ENCODE measurements around the gene ZNHIT2. TPM values are rescaled to one million over a fixed set of nuclear protein-coding genes. Genes with fewer than 3 reads are reported as not detected.
A peak's percentile ranks its signal among the peaks of the same experiment; 100 is the strongest.

The ZNHIT2 gene
- total and polyA plus RNA-seq, 11 donors: 5.5 to 15.5 (median 8.0) TPM

DNA sequence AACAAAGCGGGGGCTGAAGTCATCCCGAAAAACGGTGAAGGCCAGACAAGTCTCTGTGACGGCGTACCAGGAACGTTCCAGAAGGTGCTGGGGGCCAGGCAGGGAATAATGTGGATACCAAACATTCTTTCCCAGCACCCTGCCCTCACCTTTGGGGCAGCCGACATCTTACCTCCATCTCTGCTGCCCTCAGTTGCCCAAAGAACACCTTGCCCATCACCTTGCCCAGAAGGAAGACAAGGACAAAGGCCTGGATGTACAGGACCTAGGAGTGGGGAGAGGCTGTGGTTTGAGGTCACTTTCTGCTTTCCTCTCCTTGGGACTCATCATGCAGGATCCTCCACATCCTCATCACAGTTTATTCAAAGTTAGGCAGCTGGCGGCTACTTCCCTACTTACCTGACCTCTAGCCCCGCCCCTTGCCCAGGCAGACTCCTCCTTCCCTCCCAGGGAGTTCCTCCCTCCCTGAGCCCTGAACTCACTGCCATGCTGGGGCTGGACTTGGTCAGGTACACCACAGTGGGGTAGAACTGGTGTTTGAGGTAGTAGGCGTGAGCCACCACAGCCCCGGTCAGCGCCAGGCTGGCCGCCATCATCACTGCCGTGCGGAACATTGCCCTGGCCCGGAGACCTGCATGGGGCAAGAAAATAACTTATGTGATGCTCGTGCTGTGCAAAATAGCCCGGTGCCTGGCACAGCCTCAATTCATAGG lies 15.6 kb upstream of the ZNHIT2 start:
- Histone ChIP-seq H3K4me1 (peaks cover 0 to 34% (median 26%) of the 10 kb centered on the region in 12 donors), H3K4me3 (peak overlapping the region; percentile 63 to 98 (median 89)), H3K36me3 (peaks cover 0 to 50% (median 47%) of the 10 kb centered on the region in 9 donors), H3K9me3 (no peaks in the 10 kb centered on the region), H3K27ac (peak overlapping the region in 10 of 12 donors; percentile 94 to 99 (median 98)), H3K27me3 (no peaks in the 10 kb centered on the region)
- WGBS, 4 donors: 42 to 53% (median 48%) methylated on average over 16 to 18 of the region's 18 CpGs
- intact Hi-C loops (cut with DNase I): no loop called here
- TF ChIP-seq, protein P1, sequence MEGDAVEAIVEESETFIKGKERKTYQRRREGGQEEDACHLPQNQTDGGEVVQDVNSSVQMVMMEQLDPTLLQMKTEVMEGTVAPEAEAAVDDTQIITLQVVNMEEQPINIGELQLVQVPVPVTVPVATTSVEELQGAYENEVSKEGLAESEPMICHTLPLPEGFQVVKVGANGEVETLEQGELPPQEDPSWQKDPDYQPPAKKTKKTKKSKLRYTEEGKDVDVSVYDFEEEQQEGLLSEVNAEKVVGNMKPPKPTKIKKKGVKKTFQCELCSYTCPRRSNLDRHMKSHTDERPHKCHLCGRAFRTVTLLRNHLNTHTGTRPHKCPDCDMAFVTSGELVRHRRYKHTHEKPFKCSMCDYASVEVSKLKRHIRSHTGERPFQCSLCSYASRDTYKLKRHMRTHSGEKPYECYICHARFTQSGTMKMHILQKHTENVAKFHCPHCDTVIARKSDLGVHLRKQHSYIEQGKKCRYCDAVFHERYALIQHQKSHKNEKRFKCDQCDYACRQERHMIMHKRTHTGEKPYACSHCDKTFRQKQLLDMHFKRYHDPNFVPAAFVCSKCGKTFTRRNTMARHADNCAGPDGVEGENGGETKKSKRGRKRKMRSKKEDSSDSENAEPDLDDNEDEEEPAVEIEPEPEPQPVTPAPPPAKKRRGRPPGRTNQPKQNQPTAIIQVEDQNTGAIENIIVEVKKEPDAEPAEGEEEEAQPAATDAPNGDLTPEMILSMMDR (IDR thresholded peaks at IDR 0.05): no peak
- TF ChIP-seq POLR2A (IDR thresholded peaks at IDR 0.05): no peak
- ATAC-seq (no peak), DNase-seq (peak in 2 of 5 donors; percentile 19 to 28)

DNA sequence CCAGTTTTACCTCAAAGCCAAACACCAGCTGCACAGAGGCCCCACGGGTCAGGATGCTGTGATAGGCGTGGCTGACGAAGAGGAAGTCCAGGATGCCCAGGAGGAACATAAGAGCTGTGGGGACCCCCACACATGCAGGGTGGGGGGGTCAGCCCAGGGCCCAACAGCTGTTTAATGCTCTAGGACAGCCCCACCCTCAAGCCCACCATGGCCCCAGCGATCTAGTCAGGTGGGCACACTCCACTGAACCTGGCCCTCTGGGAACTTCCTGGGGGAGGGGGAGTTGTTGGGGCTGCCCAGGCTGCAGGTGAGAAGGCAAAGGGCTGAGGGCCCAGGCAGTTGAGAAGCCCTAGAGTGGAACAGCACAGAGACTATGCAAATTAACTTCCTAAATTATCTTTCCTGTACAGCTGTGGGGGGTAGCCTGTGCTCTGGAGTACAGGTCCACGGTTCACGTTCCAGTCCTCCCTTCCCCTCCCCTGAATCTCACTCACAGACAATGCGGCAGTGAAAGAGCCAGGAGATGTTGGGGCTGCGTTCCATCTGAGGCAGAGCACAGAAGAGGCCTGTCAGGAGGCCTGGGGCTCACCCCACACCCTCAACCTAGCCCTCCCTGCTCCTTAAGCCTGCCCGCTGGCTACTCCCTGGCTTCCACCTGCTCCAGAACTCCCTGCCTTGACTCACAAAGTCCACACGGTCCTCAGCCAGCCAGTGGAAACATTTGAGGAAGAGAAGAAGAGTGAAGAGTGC lies 14.9 kb upstream of the ZNHIT2 start:
- Histone ChIP-seq H3K36me3 (peaks cover 0 to 57% (median 55%) of the 10 kb centered on the region in 9 donors), H3K4me1 (peaks cover 0 to 34% (median 26%) of the 10 kb centered on the region in 12 donors), H3K27ac (no peak overlapping the region), H3K27me3 (no peaks in the 10 kb centered on the region), H3K4me3 (peak overlapping the region in 4 of 12 donors; percentile 89 to 98 (median 94)), H3K9me3 (no peaks in the 10 kb centered on the region)
- no peak for ATAC-seq
- TF ChIP-seq, protein P1 (IDR thresholded peaks at IDR 0.05): no peak
- no peak for TF ChIP-seq POLR2A (IDR thresholded peaks at IDR 0.05)
- peak in 2 of 5 donors; percentile 6 to 18 for DNase-seq
- WGBS, 4 donors: 66 to 80% (median 72%) methylated on average over 6 to 10 of the region's 10 CpGs
- intact Hi-C loops (cut with DNase I): no loop called here

DNA sequence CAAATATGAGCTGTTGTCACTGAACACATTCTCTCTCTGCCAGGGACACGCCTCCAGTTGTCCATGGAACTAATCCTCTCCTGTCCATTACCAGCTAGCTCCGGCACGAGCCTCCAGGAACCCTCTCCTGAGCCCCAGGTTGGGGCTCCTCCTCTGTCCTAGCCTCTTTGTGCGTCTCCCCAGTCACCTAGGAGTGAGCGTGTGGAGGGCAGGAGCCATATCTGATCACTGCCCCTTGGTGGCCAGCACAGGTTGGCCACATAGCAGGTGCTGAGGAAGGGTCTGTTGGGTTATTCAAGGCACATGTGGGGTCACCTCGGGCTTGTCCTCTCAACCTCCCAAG lies 14.4 kb upstream of the ZNHIT2 start:
- DNase-seq: no peak
- H3K36me3 ChIP-seq: peaks cover 0 to 63% (median 60%) of the 10 kb centered on the region in 9 donors
- no peak for ATAC-seq
- H3K4me3 ChIP-seq: no peak overlapping the region
- peaks cover 0 to 34% (median 26%) of the 10 kb centered on the region in 12 donors for H3K4me1 ChIP-seq
- H3K27ac ChIP-seq: no peak overlapping the region
- no peaks in the 10 kb centered on the region for H3K27me3 ChIP-seq
- 83 to 89% (median 85%) methylated on average over 5 to 6 of the region's 6 CpGs for WGBS, 4 donors
- TF ChIP-seq, protein P1 (IDR thresholded peaks at IDR 0.05): no peak
- no peak for TF ChIP-seq POLR2A (IDR thresholded peaks at IDR 0.05)
- H3K9me3 ChIP-seq: no peaks in the 10 kb centered on the region
- intact Hi-C loops (cut with DNase I): no loop called here

DNA sequence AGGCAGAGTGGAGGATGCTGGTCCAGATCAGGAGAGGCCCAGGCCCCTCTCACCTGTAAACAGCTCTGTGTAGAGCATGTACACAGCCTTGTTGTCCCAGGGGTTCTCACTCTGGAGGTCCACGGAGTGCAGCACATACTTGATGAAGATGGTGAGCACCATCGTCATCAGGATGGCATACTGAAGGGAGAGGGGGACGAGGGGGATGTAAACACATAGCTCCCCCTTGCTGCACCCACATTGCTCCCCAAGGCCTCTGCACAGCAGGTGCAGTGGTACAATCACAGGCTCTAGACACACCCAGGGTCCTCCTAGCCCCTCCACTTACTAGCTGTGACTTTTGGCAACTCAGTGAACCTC lies 13.9 kb upstream of the ZNHIT2 start:
- Histone ChIP-seq H3K4me1 (peaks cover 0 to 34% (median 26%) of the 10 kb centered on the region in 12 donors), H3K36me3 (peaks cover 0 to 67% (median 65%) of the 10 kb centered on the region in 9 donors), H3K27ac (no peak overlapping the region), H3K9me3 (no peaks in the 10 kb centered on the region), H3K27me3 (no peaks in the 10 kb centered on the region), H3K4me3 (no peak overlapping the region)
- DNase-seq: no peak
- 70 to 90% (median 83%) methylated on average over 2 to 3 of the region's 3 CpGs for WGBS, 4 donors
- intact Hi-C loops (cut with DNase I): no loop called here
- TF ChIP-seq, protein P1 (IDR thresholded peaks at IDR 0.05): no peak
- no peak for TF ChIP-seq POLR2A (IDR thresholded peaks at IDR 0.05)
- ATAC-seq: no peak

Data from heart left ventricle (tissue), 16 donors.